ENCODE results near the gene ATP11A.

The ATP11A gene

GRCh38 chr13:112759827-112760226 lies 70.0 kb downstream of the ATP11A start:
- no peak for DNase-seq (ENCODE audit: low spot score)

- DNase-seq (ENCODE audit: low spot score), result no peak
Measured at GRCh38 chr13:112760435-112760834, 70.6 kb downstream of the ATP11A start.

GRCh38 chr13:112760931-112761330 lies 71.1 kb downstream of the ATP11A start:
- DNase-seq (ENCODE audit: low spot score), result no peak

- no peak for DNase-seq (ENCODE audit: low spot score)
Measured at GRCh38 chr13:112761701-112762689, 72.2 kb downstream of the ATP11A start.

- no peak for DNase-seq (ENCODE audit: low spot score)
Measured at GRCh38 chr13:112762690-112763080, 72.8 kb downstream of the ATP11A start.

GRCh38 chr13:112764028-112764427 lies 74.2 kb downstream of the ATP11A start:
- DNase-seq (ENCODE audit: low spot score), result no peak

GRCh38 chr13:112764864-112765561 lies 75.2 kb downstream of the ATP11A start:
- DNase-seq (ENCODE audit: low spot score), result no peak

- DNase-seq (ENCODE audit: low spot score), result no peak
Measured at GRCh38 chr13:112765731-112766130, 75.9 kb downstream of the ATP11A start.

- DNase-seq (ENCODE audit: low spot score), result no peak
Measured at GRCh38 chr13:112766336-112766735, 76.5 kb downstream of the ATP11A start.

GRCh38 chr13:112767506-112768471 lies 78.0 kb downstream of the ATP11A start:
- DNase-seq (ENCODE audit: low spot score), result no peak

GRCh38 chr13:112768795-112769481 lies 79.1 kb downstream of the ATP11A start:
- DNase-seq (ENCODE audit: low spot score), result no peak

GRCh38 chr13:112769615-112770014 lies 79.8 kb downstream of the ATP11A start:
- DNase-seq (ENCODE audit: low spot score), result no peak

- DNase-seq (ENCODE audit: low spot score), result no peak
Measured at GRCh38 chr13:112770504-112770903, 80.7 kb downstream of the ATP11A start.

- DNase-seq (ENCODE audit: low spot score), result no peak
Measured at GRCh38 chr13:112771139-112771876, 81.5 kb downstream of the ATP11A start.

GRCh38 chr13:112771877-112772538 lies 82.2 kb downstream of the ATP11A start:
- DNase-seq (ENCODE audit: low spot score), result no peak

GRCh38 chr13:112772539-112772909 lies 82.7 kb downstream of the ATP11A start:
- no peak for DNase-seq (ENCODE audit: low spot score)

- DNase-seq (ENCODE audit: low spot score), result no peak
Measured at GRCh38 chr13:112772929-112773328, 83.1 kb downstream of the ATP11A start.

- no peak for DNase-seq (ENCODE audit: low spot score)
Measured at GRCh38 chr13:112773601-112774447, 84.0 kb downstream of the ATP11A start.

GRCh38 chr13:112774448-112774792 lies 84.6 kb downstream of the ATP11A start:
- no peak for DNase-seq (ENCODE audit: low spot score)
